Endodermal cell (in vitro differentiated cells): ENCODE results near the gene MMP1. TPM values are rescaled to one million over a fixed set of nuclear protein-coding genes. Genes with fewer than 3 reads are reported as not detected.

Experiments
- DNase-seq: peaks from one replicate; pipeline ENCODE4 v3.0.0-alpha.2; 2017
- H3K27ac ChIP-seq: 2 replicates; pipeline ENCODE4 v1.5.1; 2013; ENCODE audit warnings: mild to moderate bottlenecking, low read depth, low read length, moderate library complexity
- H3K27me3 ChIP-seq: 2 replicates; pipeline ENCODE4 v1.6.1; 2013; ENCODE audit warnings: mild to moderate bottlenecking, low read length, moderate library complexity; ENCODE audit not compliant: insufficient read depth, control insufficient read depth, poor library complexity, severe bottlenecking
- H3K36me3 ChIP-seq: 2 replicates; pipeline ENCODE4 v1.7.0; 2013; ENCODE audit warnings: mild to moderate bottlenecking, low read length, moderate library complexity; ENCODE audit not compliant: control insufficient read depth, insufficient read depth
- H3K4me1 ChIP-seq: one replicate; pipeline ENCODE4 v1.7.0; 2013; ENCODE audit warnings: low read length; ENCODE audit not compliant: control insufficient read depth, insufficient read depth
- H3K4me3 ChIP-seq: 2 replicates; pipeline ENCODE4 v1.5.1; 2013; ENCODE audit warnings: mild to moderate bottlenecking, low read length, moderate library complexity
- H3K9ac ChIP-seq: 2 replicates; pipeline ENCODE4 v1.6.1; 2013; ENCODE audit warnings: mild to moderate bottlenecking, low read length, moderate library complexity; ENCODE audit not compliant: poor library complexity, severe bottlenecking; ENCODE audit errors: extremely low read depth
- H3K9me3 ChIP-seq: 2 replicates; pipeline ENCODE4 v1.6.1; 2013; ENCODE audit warnings: mild to moderate bottlenecking, low read length, moderate library complexity; ENCODE audit not compliant: control insufficient read depth
- H3K27ac Mint-ChIP-seq: 2 replicates; pipeline ENCODE4 v1.8.0; 2020; ENCODE audit warnings: mixed read lengths
- H3K27me3 Mint-ChIP-seq: 2 replicates; pipeline ENCODE4 v1.8.0; 2021; ENCODE audit warnings: mild to moderate bottlenecking, mixed read lengths; ENCODE audit not compliant: insufficient read depth
- H3K36me3 Mint-ChIP-seq: 2 replicates; pipeline ENCODE4 v1.8.0; 2020; ENCODE audit warnings: low read depth, mixed read lengths
- H3K4me1 Mint-ChIP-seq: 2 replicates; pipeline ENCODE4 v1.8.0; 2020; ENCODE audit warnings: mixed read lengths
- H3K4me3 Mint-ChIP-seq: 2 replicates; pipeline ENCODE4 v1.8.0; 2020; ENCODE audit warnings: mild to moderate bottlenecking, moderate library complexity, mixed read lengths
- H3K9me3 Mint-ChIP-seq: 2 replicates; pipeline ENCODE4 v1.8.0; 2020; ENCODE audit warnings: mild to moderate bottlenecking, mixed read lengths
- CTCF ChIP-seq: fragments of 200-600 bp; sonication (generic); conservative IDR thresholded peaks from 2 replicates; pipeline ENCODE4 v1.5.0; 2021; ENCODE audit warnings: antibody characterized with exemption, mild to moderate bottlenecking
- WGBS, 2 experiments: methylation state at CpG; one replicate each; pipeline versions ENCODE4 v1.1.5 to v1.1.7; 2013; ENCODE audit warnings: missing lambda C conversion rate in 2 of 2, mixed read lengths in 1 of 2; ENCODE audit not compliant: insufficient coverage in 1 of 2, insufficient read length in 1 of 2; 5-methylcytosine and 5-hydroxymethylcytosine counted together
- total RNA-seq, 2 donors: library from RNA; stranded (reverse); fragmentation: NEBNext Ultra II Directional in 1 of 2; extraction: Animal tissue kit (Norgen Biotek cat#: 25700) in 1 of 2; gene quantifications; 2 replicates in 1 of 2; 3 replicates in 1 of 2; pipeline ENCODE4 v1.2.1, GENCODE V29; 2021

MMP1 gene
- total RNA-seq, 2 donors from 2014 or later = not detected

GRCh38 chr11:102767800-102768199 is 30.2 kb downstream of the MMP1 start:
- no peak overlapping the region for H3K4me3 ChIP-seq
- Mint-ChIP-seq H3K27me3 (no peaks in the 10 kb centered on the region), H3K9me3 (no peaks in the 10 kb centered on the region), H3K36me3 (no peaks in the 10 kb centered on the region), H3K4me1 (peaks cover 5% of the 10 kb centered on the region), H3K27ac (no peak overlapping the region), H3K4me3 (no peak overlapping the region)
- H3K27ac ChIP-seq = no peak overlapping the region
- 92 to 93% methylated on average over 8 to 17 of the region's 18 CpGs for WGBS, 2 experiments
- no peaks in the 10 kb centered on the region for H3K36me3 ChIP-seq
- H3K9ac ChIP-seq = no peak overlapping the region
- TF ChIP-seq CTCF = no peak
- DNase-seq = no peak
- H3K27me3 ChIP-seq = no peaks in the 10 kb centered on the region
- H3K9me3 ChIP-seq = no peaks in the 10 kb centered on the region
- H3K4me1 ChIP-seq = no peaks in the 10 kb centered on the region

GRCh38 chr11:102763440-102763839 is 34.5 kb downstream of the MMP1 start:
- no peaks in the 10 kb centered on the region for H3K27me3 Mint-ChIP-seq
- Histone ChIP-seq H3K9ac (no peak overlapping the region), H3K9me3 (no peaks in the 10 kb centered on the region), H3K4me3 (no peak overlapping the region), H3K4me1 (no peaks in the 10 kb centered on the region), H3K27me3 (no peaks in the 10 kb centered on the region), H3K36me3 (no peaks in the 10 kb centered on the region), H3K27ac (no peak overlapping the region)
- DNase-seq = no peak
- no peaks in the 10 kb centered on the region for H3K36me3 Mint-ChIP-seq
- peaks cover 5% of the 10 kb centered on the region for H3K4me1 Mint-ChIP-seq
- no peak for TF ChIP-seq CTCF
- no peak overlapping the region for H3K27ac Mint-ChIP-seq
- 81 to 86% methylated on average over 2 of the region's 2 CpGs for WGBS, 2 experiments
- H3K9me3 Mint-ChIP-seq = no peaks in the 10 kb centered on the region
- H3K4me3 Mint-ChIP-seq = no peak overlapping the region

- Mint-ChIP-seq H3K4me3 (no peak overlapping the region), H3K9me3 (no peaks in the 10 kb centered on the region), H3K4me1 (peaks cover 5% of the 10 kb centered on the region), H3K27ac (no peak overlapping the region), H3K36me3 (no peaks in the 10 kb centered on the region), H3K27me3 (no peaks in the 10 kb centered on the region)
- Histone ChIP-seq H3K9ac (no peak overlapping the region), H3K4me3 (no peak overlapping the region), H3K9me3 (no peaks in the 10 kb centered on the region), H3K36me3 (no peaks in the 10 kb centered on the region), H3K27me3 (no peaks in the 10 kb centered on the region), H3K27ac (no peak overlapping the region), H3K4me1 (no peaks in the 10 kb centered on the region)
- TF ChIP-seq CTCF = no peak
- WGBS, 2 experiments = 50 to 80% methylated on average over 1 to 2 of the region's 2 CpGs
- no peak for DNase-seq
These were observed 35.6 kb downstream of the MMP1 start for GRCh38 chr11:102762361-102762767.
